GM12878 (cell line): ENCODE data around the gene PRR5. TPM values are rescaled to one million over a fixed set of nuclear protein-coding genes. Genes with fewer than 3 reads are reported as not detected.
A peak's percentile ranks its signal among the peaks of the same experiment; 100 is the strongest.

ENCODE experiments used
- BACH1 ChIP-seq: fragments of 450-650 bp; IDR thresholded peaks from 2 replicates; pipeline ENCODE4 v1.6.1; 2017; ENCODE audit warnings: mild to moderate bottlenecking, borderline replicate concordance
- BRCA1 ChIP-seq: IDR thresholded peaks from 2 replicates; pipeline ENCODE4 v1.6.1; 2011; ENCODE audit warnings: low read depth, low read length, improper control_type of control experiment
- EP300 ChIP-seq, 2 experiments: fragments of 150-350 bp in 1 of 2; IDR thresholded peaks; 2 replicates each; pipeline ENCODE4 v1.6.1; 2011 to 2012; ENCODE audit warnings: low read depth in 2 of 2, low read length in 2 of 2, borderline replicate concordance in 1 of 2, improper control_type of control experiment in 1 of 2, inconsistent platforms in 1 of 2; ENCODE audit not compliant: control insufficient read depth in 1 of 2
- ESRRA ChIP-seq: IDR thresholded peaks from 2 replicates; pipeline ENCODE4 v1.6.1; 2012; ENCODE audit warnings: mild to moderate bottlenecking, low read length, improper control_type of control experiment
- GABPA ChIP-seq: IDR thresholded peaks from 2 replicates; pipeline ENCODE4 v1.6.1; 2014; ENCODE audit warnings: antibody characterized with exemption, low read depth, mild to moderate bottlenecking, inconsistent platforms
- HDAC2 ChIP-seq: fragments of 200-600 bp; sonication (generic); IDR thresholded peaks from 2 replicates; pipeline ENCODE4 v1.6.1; 2017
- JUNB ChIP-seq: IDR thresholded peaks from 2 replicates; pipeline ENCODE4 v1.6.1; 2016; ENCODE audit warnings: antibody characterized with exemption, mild to moderate bottlenecking
- KDM1A ChIP-seq: fragments of 200-600 bp; sonication (generic); IDR thresholded peaks from 2 replicates; pipeline ENCODE4 v1.6.1; 2016; ENCODE audit warnings: borderline replicate concordance
- MLLT1 ChIP-seq: fragments of 450-650 bp; IDR thresholded peaks from 2 replicates; pipeline ENCODE4 v1.6.1; 2016; ENCODE audit warnings: mild to moderate bottlenecking
- NBN ChIP-seq: fragments of 450-650 bp; IDR thresholded peaks from 2 replicates; pipeline ENCODE4 v1.6.1; 2016
- NFIC ChIP-seq: IDR thresholded peaks from 2 replicates; pipeline ENCODE4 v1.6.1; 2012; ENCODE audit warnings: low read depth, mild to moderate bottlenecking, inconsistent platforms, low read length, moderate library complexity
- NFYB ChIP-seq: IDR thresholded peaks from 2 replicates; pipeline ENCODE4 v1.6.1; 2011; ENCODE audit warnings: low read depth, mild to moderate bottlenecking, low read length, improper control_type of control experiment, moderate library complexity; ENCODE audit not compliant: insufficient read depth
- PAX5 ChIP-seq: IDR thresholded peaks from 2 replicates; pipeline ENCODE4 v1.6.1; 2011; ENCODE audit warnings: low read depth, low read length, borderline replicate concordance
- REST ChIP-seq: IDR thresholded peaks from 2 replicates; pipeline ENCODE4 v1.6.1; 2012; ENCODE audit warnings: mild to moderate bottlenecking, low read depth, low read length
- SMAD5 ChIP-seq: IDR thresholded peaks from 2 replicates; pipeline ENCODE4 v1.6.1; 2016; ENCODE audit warnings: antibody characterized with exemption, low read depth
- SMARCA5 ChIP-seq: fragments of 450-650 bp; IDR thresholded peaks from 2 replicates; pipeline ENCODE4 v1.6.1; 2017; ENCODE audit warnings: mild to moderate bottlenecking
- SPI1 ChIP-seq: IDR thresholded peaks from 2 replicates; pipeline ENCODE4 v1.6.1; 2011; ENCODE audit warnings: low read depth, mild to moderate bottlenecking, low read length, moderate library complexity, borderline replicate concordance; ENCODE audit not compliant: insufficient read depth
- SREBF2 ChIP-seq: IDR thresholded peaks from 2 replicates; pipeline ENCODE4 v1.6.1; 2012; ENCODE audit warnings: mild to moderate bottlenecking, low read length
- STAT1 ChIP-seq: fragments of 450-650 bp; conservative IDR thresholded peaks from 2 replicates; pipeline ENCODE4 v1.6.1; 2014; ENCODE audit warnings: antibody characterized with exemption, mild to moderate bottlenecking
- SUPT20H ChIP-seq: IDR thresholded peaks from 2 replicates; pipeline ENCODE4 v1.6.1; 2011; ENCODE audit warnings: low read depth, mild to moderate bottlenecking, low read length, moderate library complexity, borderline replicate concordance; ENCODE audit not compliant: control insufficient read depth
- SUZ12 ChIP-seq: fragments of 200-600 bp; sonication (generic); IDR thresholded peaks from one replicate; pipeline ENCODE4 v1.6.1; 2018; ENCODE audit warnings: antibody characterized with exemption, mild to moderate bottlenecking; ENCODE audit not compliant: unreplicated experiment
- TCF12 ChIP-seq: IDR thresholded peaks from 2 replicates; pipeline ENCODE4 v1.6.1; 2011; ENCODE audit warnings: low read depth, mild to moderate bottlenecking, low read length
- TCF3 ChIP-seq: IDR thresholded peaks from 2 replicates; pipeline ENCODE4 v1.6.1; 2012; ENCODE audit warnings: low read depth, mild to moderate bottlenecking, low read length, borderline replicate concordance; ENCODE audit not compliant: insufficient read depth
- TCF7 ChIP-seq: IDR thresholded peaks from 2 replicates; pipeline ENCODE4 v1.6.1; 2014; ENCODE audit warnings: antibody characterized with exemption, borderline replicate concordance
- WRNIP1 ChIP-seq: IDR thresholded peaks from 2 replicates; pipeline ENCODE4 v1.6.1; 2011; ENCODE audit warnings: low read depth, low read length, improper control_type of control experiment, borderline replicate concordance
- ZNF217 ChIP-seq: fragments of 450-650 bp; IDR thresholded peaks from 2 replicates; pipeline ENCODE4 v1.6.1; 2017; ENCODE audit warnings: antibody characterized with exemption, mild to moderate bottlenecking
- ZNF384 ChIP-seq: IDR thresholded peaks from 2 replicates; pipeline ENCODE4 v1.6.1; 2012; ENCODE audit warnings: low read depth, mild to moderate bottlenecking, low read length, improper control_type of control experiment, borderline replicate concordance
- ZNF622 ChIP-seq: fragments of 450-650 bp; IDR thresholded peaks from 2 replicates; pipeline ENCODE4 v1.6.1; 2017; ENCODE audit warnings: mild to moderate bottlenecking, inconsistent platforms
- polyA plus RNA-seq, 11 experiments: library from polyadenylated mRNA; depleted of rRNA in 4 of 11; unstranded in 6 of 11; stranded (reverse) in 5 of 11; fragments of >200 nt; fragmentation: Nextera tagmentation in 4 of 11; fragmentation: Illumina TruSeq in 1 of 11; extraction: Ambion mirVana in 4 of 11; extraction: Trizol in 1 of 11; gene quantifications; 1 replicate in 1 of 11; 2 replicates in 10 of 11; pipeline versions ENCODE4 v1.2.1 to v1.2.3, GENCODE V29; 2011 to 2016; ENCODE audit warnings: inconsistent platforms in 2 of 11, missing spikeins in 2 of 11, low read depth in 1 of 11
- total RNA-seq, 4 experiments: library from RNA; depleted of rRNA in 3 of 4; stranded (reverse); fragments of >200 nt in 3 of 4; fragmentation: Illumina TruSeq in 1 of 4; extraction: Trizol in 1 of 4; gene quantifications; 2 replicates each; pipeline versions ENCODE4 v1.2.1 to v1.2.3, GENCODE V29; 2013 to 2021

PRR5 gene
- total and polyA plus RNA-seq, 10 of the 15 experiments (the other 5 are each of a cell fraction or from before 2014, with no cell fraction given): 0.03 to 9.4 (median 1.5) TPM

- TF ChIP-seq SMAD5: no peak
- no peak for TF ChIP-seq BRCA1
- no peak for TF ChIP-seq SPI1
- no peak for TF ChIP-seq SMARCA5
- no peak for TF ChIP-seq ESRRA
- no peak for TF ChIP-seq STAT1
- no peak for TF ChIP-seq SUZ12
- TF ChIP-seq KDM1A: no peak
- no peak for TF ChIP-seq WRNIP1
- peak; percentile 86 for TF ChIP-seq NFIC
- TF ChIP-seq JUNB: peak; percentile 96
- peak; percentile 66 for TF ChIP-seq NBN
- peak; percentile 85 to 90 for TF ChIP-seq EP300 (IDR thresholded peaks at IDR 0.05; ENCODE audit: borderline replicate concordance in 1 of 2, control insufficient read depth in 1 of 2, low read depth in 2 of 2, low read length in 2 of 2)
- peak; percentile 32; the same call in 1 of the 2 replicates for TF ChIP-seq MLLT1
- peak; percentile 96 for TF ChIP-seq TCF7
- TF ChIP-seq GABPA: no peak
- TF ChIP-seq HDAC2: no peak
- TF ChIP-seq SREBF2: no peak
- no peak for TF ChIP-seq ZNF384
- TF ChIP-seq SUPT20H: no peak
- TF ChIP-seq ZNF622: no peak
- peak; percentile 99 for TF ChIP-seq TCF3
- TF ChIP-seq REST: no peak
- peak; percentile 70 for TF ChIP-seq ZNF217
- no peak for TF ChIP-seq NFYB
- peak; percentile 75; the same call in 1 of the 2 replicates for TF ChIP-seq BACH1
- peak; percentile 99 for TF ChIP-seq TCF12
- peak; percentile 90 for TF ChIP-seq PAX5
Observed at GRCh38 chr22:44683237-44683636, 18.8 kb upstream of the PRR5 start (continued).
